ENCODE results near the gene LRTM2.

Gene LRTM2

GRCh38 chr12:1798641-1799020 lies 21.7 kb upstream of the LRTM2 start:
- DNase-seq: no peak

GRCh38 chr12:1799051-1799881 lies 21.1 kb upstream of the LRTM2 start:
- no peak for DNase-seq

GRCh38 chr12:1799882-1800400 lies 20.4 kb upstream of the LRTM2 start:
- DNase-seq: no peak

GRCh38 chr12:1800401-1801302 lies 19.7 kb upstream of the LRTM2 start:
- DNase-seq: no peak

GRCh38 chr12:1801303-1801975 lies 18.9 kb upstream of the LRTM2 start:
- DNase-seq: no peak

GRCh38 chr12:1803736-1804135 lies 16.6 kb upstream of the LRTM2 start:
- no peak for DNase-seq

GRCh38 chr12:1804545-1805332 lies 15.6 kb upstream of the LRTM2 start:
- DNase-seq: peak; percentile 35 to 60

GRCh38 chr12:1805441-1806081 lies 14.8 kb upstream of the LRTM2 start:
- no peak for DNase-seq

GRCh38 chr12:1806301-1807086 lies 13.9 kb upstream of the LRTM2 start:
- no peak for DNase-seq

GRCh38 chr12:1807087-1807860 lies 13.1 kb upstream of the LRTM2 start:
- no peak for DNase-seq

GRCh38 chr12:1808036-1808797 lies 12.1 kb upstream of the LRTM2 start:
- DNase-seq: no peak

- DNase-seq: no peak
Observed at GRCh38 chr12:1808798-1809480, 11.4 kb upstream of the LRTM2 start.

- DNase-seq: peak in 1 of 2 experiments; percentile 7
Observed at GRCh38 chr12:1809591-1810190, 10.7 kb upstream of the LRTM2 start.

GRCh38 chr12:1810201-1810930 lies 10.0 kb upstream of the LRTM2 start:
- no peak for DNase-seq

- no peak for DNase-seq
Observed at GRCh38 chr12:1810931-1811280, 9.5 kb upstream of the LRTM2 start.

GRCh38 chr12:1811281-1811947 lies 9.0 kb upstream of the LRTM2 start:
- DNase-seq: peak; percentile 82 to 86

- DNase-seq: no peak
Observed at GRCh38 chr12:1811948-1812291, 8.4 kb upstream of the LRTM2 start.
